Left renal pelvis (tissue), 4 donors: ENCODE data around the gene HES7. TPM values are rescaled to one million over a fixed set of nuclear protein-coding genes. Genes with fewer than 3 reads are reported as not detected.

Experiments used
- DNase-seq, 4 donors: peaks; one replicate each; pipeline ENCODE4 v3.0.0-alpha.2; 2013; ENCODE audit warnings: low read depth in 4 of 4, low spot score in 3 of 4
- polyA plus RNA-seq, 4 donors: library from polyadenylated mRNA; unstranded; fragments of 120-200 nt; gene quantifications; one replicate each; pipeline ENCODE4 v1.2.1, GENCODE V29; 2013; ENCODE audit not compliant: insufficient read length in 4 of 4

Gene HES7
- polyA plus RNA-seq, 4 donors, result 0.10 TPM; not detected in 3

- no peak for DNase-seq
Observed at GRCh38 chr17:8075574-8076342, 48.1 kb downstream of the HES7 start.

GRCh38 chr17:8075081-8075480 is 48.8 kb downstream of the HES7 start:
- DNase-seq, result no peak

GRCh38 chr17:8074554-8074953 is 49.4 kb downstream of the HES7 start:
- no peak for DNase-seq

- DNase-seq, result no peak
Observed at GRCh38 chr17:8073627-8074484, 50.0 kb downstream of the HES7 start.

GRCh38 chr17:8072729-8073461 is 51.0 kb downstream of the HES7 start:
- no peak for DNase-seq

- no peak for DNase-seq
Observed at GRCh38 chr17:8072341-8072728, 51.6 kb downstream of the HES7 start.

GRCh38 chr17:8071496-8071895 is 52.4 kb downstream of the HES7 start:
- DNase-seq, result no peak

Other genes with a start within 250 kb of the HES7 start
- 100 to 1,000 TPM; 146 to 213 (median 186) TPM for gene CHD3, start 235.3 kb downstream of the HES7 start, polyA plus RNA-seq
- 1 to 10 TPM; 3.9 to 6.4 (median 4.9) TPM for gene RNF227, start 207.8 kb downstream of the HES7 start, polyA plus RNA-seq
- gene KCNAB3, start 194.2 kb downstream of the HES7 start, polyA plus RNA-seq, result 10 to 100 TPM in 3 of 4 donors, 1 to 10 TPM in 1; 9.6 to 28.0 (median 15.3) TPM
- gene TRAPPC1, start 192.2 kb downstream of the HES7 start, polyA plus RNA-seq, result 100 to 1,000 TPM in 3 of 4 donors, 10 to 100 TPM in 1; 90.8 to 137 (median 132) TPM
- 10 to 100 TPM; 44.2 to 67.3 (median 54.4) TPM for gene CNTROB, start 191.9 kb downstream of the HES7 start, polyA plus RNA-seq
- under 1 TPM in 3 of 4 donors, not detected in 1; 0.10 to 0.34 (median 0.18) TPM for gene GUCY2D, start 121.5 kb downstream of the HES7 start, polyA plus RNA-seq
- gene ALOX15B, start 85.0 kb downstream of the HES7 start, polyA plus RNA-seq, result 1 to 10 TPM in 1 of 4 donors, under 1 TPM in 2, not detected in 1; 0.72 to 1.8 (median 0.95) TPM
- 1 to 10 TPM in 1 of 4 donors, under 1 TPM in 2, not detected in 1; 0.54 to 1.1 (median 0.72) TPM for gene ALOX12B, start 36.4 kb downstream of the HES7 start, polyA plus RNA-seq
- gene ALOXE3, start 5.6 kb downstream of the HES7 start, polyA plus RNA-seq, result under 1 TPM in 1 of 4 donors, not detected in 3; 0.24 TPM
- 10 to 100 TPM; 19.6 to 94.0 (median 29.7) TPM for gene PER1, start 28.3 kb upstream of the HES7 start, polyA plus RNA-seq
- gene VAMP2, start 38.8 kb upstream of the HES7 start, polyA plus RNA-seq, result 100 to 1,000 TPM; 108 to 140 (median 118) TPM
- gene TMEM107, start 52.3 kb upstream of the HES7 start, polyA plus RNA-seq, result 10 to 100 TPM; 13.6 to 25.0 (median 24.3) TPM
- gene BORCS6, start 66.1 kb upstream of the HES7 start, polyA plus RNA-seq, result 1 to 10 TPM; 3.0 to 5.0 (median 3.6) TPM
- gene AURKB, start 86.5 kb upstream of the HES7 start, polyA plus RNA-seq, result 10 to 100 TPM; 25.7 to 35.6 (median 31.6) TPM
- gene CTC1, start 124.0 kb upstream of the HES7 start, polyA plus RNA-seq, result 10 to 100 TPM; 20.9 to 44.8 (median 30.1) TPM
- gene PFAS, start 125.2 kb upstream of the HES7 start, polyA plus RNA-seq, result 10 to 100 TPM; 29.2 to 45.8 (median 41.8) TPM
- 10 to 100 TPM; 25.0 to 30.9 (median 26.7) TPM for gene RANGRF, start 164.6 kb upstream of the HES7 start, polyA plus RNA-seq
- gene SLC25A35, start 171.3 kb upstream of the HES7 start, polyA plus RNA-seq, result 1 to 10 TPM; 3.3 to 5.6 (median 3.6) TPM
- 10 to 100 TPM in 3 of 4 donors, 1 to 10 TPM in 1; 9.2 to 18.3 (median 16.4) TPM for gene ARHGEF15, start 186.1 kb upstream of the HES7 start, polyA plus RNA-seq
- gene ODF4, start 215.7 kb upstream of the HES7 start, polyA plus RNA-seq, result not detected